GM13977 (cell line): Measurements from ENCODE around the gene IL17C.

ENCODE experiments used
- DNase-seq: peaks from one replicate; pipeline ENCODE4 v3.0.0; 2012; ENCODE audit warnings: low spot score
- CTCF ChIP-seq: IDR thresholded peaks from 2 replicates; pipeline ENCODE4 v1.5.1; 2012; ENCODE audit warnings: mild to moderate bottlenecking, control low read depth; ENCODE audit not compliant: insufficient read depth; ENCODE audit errors: extremely low read depth, missing control alignments
- in situ Hi-C: fragments of 300-500 bp; cut with MboI; formaldehyde crosslinking; loops from one replicate; pipeline ENCODE4 v1.12.0; 2022; ENCODE audit warnings: low sequenced_read_pairs, low pct_unique_long_range_greater_than_20kb, mixed read lengths, inconsistent platforms; ENCODE audit not compliant: unreplicated experiment

The IL17C gene

GRCh38 chr16:88653596-88654362, 15.4 kb downstream of the IL17C start:
- TF ChIP-seq CTCF = no peak
- no peak for DNase-seq
- in situ Hi-C loops = no loop called here

GRCh38 chr16:88654363-88655052, 16.1 kb downstream of the IL17C start:
- DNase-seq = no peak
- in situ Hi-C loops = no loop called here
- no peak for TF ChIP-seq CTCF

- in situ Hi-C loops = no loop called here
- no peak for TF ChIP-seq CTCF
Measured at GRCh38 chr16:88655053-88655732, 16.8 kb downstream of the IL17C start.

GRCh38 chr16:88655733-88656281, 17.4 kb downstream of the IL17C start:
- DNase-seq = no peak
- in situ Hi-C loops = no loop called here

More at GRCh38 chr16:88655053-88655732, 16.8 kb downstream of the IL17C start:
- DNase-seq = no peak

GRCh38 chr16:88656291-88656980, 18.1 kb downstream of the IL17C start:
- in situ Hi-C loops = no loop called here
- no peak for DNase-seq
- no peak for TF ChIP-seq CTCF

More at GRCh38 chr16:88655733-88656281, 17.4 kb downstream of the IL17C start:
- no peak for TF ChIP-seq CTCF

- in situ Hi-C loops = no loop called here
- TF ChIP-seq CTCF = no peak
- no peak for DNase-seq
Measured at GRCh38 chr16:88657371-88657770, 19.0 kb downstream of the IL17C start.
